Esophagus muscularis mucosa (tissue), 4 donors: Measurements from ENCODE around the gene TRIB2. TPM values are rescaled to one million over a fixed set of nuclear protein-coding genes. Genes with fewer than 3 reads are reported as not detected.
A peak's percentile ranks its signal among the peaks of the same experiment; 100 is the strongest.

ENCODE experiments used
- DNase-seq: peaks from one replicate; pipeline ENCODE4 v3.0.0-alpha.2; 2017; ENCODE audit errors: extremely low spot score
- H3K27ac ChIP-seq, 4 donors: fragments of 200-600 bp; sonication (generic); replicated peaks in 1 of 4; 1 replicate in 3 of 4; 2 replicates in 1 of 4; pipeline ENCODE4 v1.5.1; 2016 to 2019; ENCODE audit warnings: mild to moderate bottlenecking in 1 of 4
- H3K27me3 ChIP-seq, 4 donors: fragments of 200-600 bp; sonication (generic); one replicate each; pipeline versions ENCODE4 v1.5.1 to v1.6.0; 2016 to 2019
- H3K36me3 ChIP-seq, 4 donors: fragments of 200-600 bp; sonication (generic); one replicate each; pipeline ENCODE4 v1.5.1; 2016 to 2019
- H3K4me1 ChIP-seq, 4 donors: fragments of 200-600 bp; sonication (generic); one replicate each; pipeline ENCODE4 v1.5.1; 2016 to 2019
- H3K4me3 ChIP-seq, 4 donors: fragments of 200-600 bp; sonication (generic); 1 replicate in 2 of 4; 2 replicates in 2 of 4; pipeline ENCODE4 v1.5.1; 2016 to 2019; ENCODE audit warnings: mild to moderate bottlenecking in 4 of 4, moderate library complexity in 1 of 4
- H3K9me3 ChIP-seq, 4 donors: fragments of 200-600 bp; sonication (generic); 1 replicate in 3 of 4; 2 replicates in 1 of 4; pipeline ENCODE4 v1.5.1; 2016 to 2019
- EP300 ChIP-seq: sonication (generic); formaldehyde crosslinking; IDR thresholded peaks from one replicate; pipeline ENCODE4 v1.6.1; 2017; ENCODE audit warnings: antibody characterized with exemption
- POLR2A ChIP-seq: fragments of 450-650 bp; IDR thresholded peaks from one replicate; pipeline ENCODE4 v1.6.1; 2017; ENCODE audit warnings: antibody characterized with exemption, moderate library complexity, mild to moderate bottlenecking, low read depth
- POLR2AphosphoS5 ChIP-seq, 2 donors: sonication (generic); formaldehyde crosslinking; IDR thresholded peaks; one replicate each; pipeline ENCODE4 v1.6.1; 2017; ENCODE audit warnings: antibody characterized with exemption in 2 of 2
- WGBS: methylation state at CpG from one replicate; pipeline ENCODE4 v1.1.5; 2018; 5-methylcytosine and 5-hydroxymethylcytosine counted together
- intact Hi-C: fragments of 100-400 bp; cut with DNase I; formaldehyde crosslinking; loops from one replicate; pipeline ENCODE4 v1.15.1; 2023
- total RNA-seq, 4 donors: library from RNA; depleted of rRNA; stranded (reverse); fragments of >200 nt; gene quantifications; one replicate each; pipeline versions ENCODE4 v1.1.0 to v1.2.1, GENCODE V29; 2016
- TF ChIP-seq, protein P1 (sequence below), 3 experiments: fragments of 200-600 bp in 2 of 3; fragments of 450-650 bp in 1 of 3; sonication (generic) in 2 of 3; IDR thresholded peaks; one replicate each; pipeline ENCODE4 v1.5.1; 2017 to 2019; ENCODE audit warnings: antibody characterized with exemption in 3 of 3, mild to moderate bottlenecking in 2 of 3, moderate library complexity in 1 of 3

Gene TRIB2
- total RNA-seq, 4 donors from 2014 or later, result 31.5 to 52.3 (median 39.2) TPM

DNA sequence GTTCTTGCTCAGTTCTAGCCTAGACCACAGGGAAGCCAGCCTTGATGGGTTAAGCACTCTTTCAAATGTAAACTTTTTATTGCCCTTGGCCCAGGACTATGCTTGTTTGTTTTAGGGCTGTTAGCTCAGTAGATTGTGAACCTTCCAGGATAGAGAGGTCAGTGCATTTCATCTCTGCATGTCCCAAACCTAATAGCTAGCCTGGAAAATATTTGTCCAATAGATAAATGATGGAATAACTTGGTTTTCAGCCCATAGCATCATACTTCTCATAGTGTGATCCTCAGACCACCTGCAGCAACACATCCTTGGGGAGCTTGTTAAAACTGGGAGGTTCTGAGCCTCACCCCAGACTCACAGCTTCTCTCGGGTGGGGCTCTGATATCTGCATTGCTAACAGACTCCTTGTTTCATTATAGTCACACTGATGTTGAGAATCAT lies 59.8 kb downstream of the TRIB2 start:
- Histone ChIP-seq H3K4me3 (no peak overlapping the region), H3K4me1 (no peaks in the 10 kb centered on the region), H3K27ac (no peak overlapping the region), H3K36me3 (no peaks in the 10 kb centered on the region), H3K27me3 (no peaks in the 10 kb centered on the region), H3K9me3 (peaks cover 0 to 11% (median 4%) of the 10 kb centered on the region in 4 donors)
- intact Hi-C loops, result no loop called here
- 78% methylated on average over 1 of the region's 1 CpG for WGBS
- DNase-seq, result peak; percentile 79
- TF ChIP-seq POLR2A (no peak), EP300 (no peak), POLR2AphosphoS5 (IDR thresholded peaks at IDR 0.05) (no peak)
- TF ChIP-seq, protein P1, sequence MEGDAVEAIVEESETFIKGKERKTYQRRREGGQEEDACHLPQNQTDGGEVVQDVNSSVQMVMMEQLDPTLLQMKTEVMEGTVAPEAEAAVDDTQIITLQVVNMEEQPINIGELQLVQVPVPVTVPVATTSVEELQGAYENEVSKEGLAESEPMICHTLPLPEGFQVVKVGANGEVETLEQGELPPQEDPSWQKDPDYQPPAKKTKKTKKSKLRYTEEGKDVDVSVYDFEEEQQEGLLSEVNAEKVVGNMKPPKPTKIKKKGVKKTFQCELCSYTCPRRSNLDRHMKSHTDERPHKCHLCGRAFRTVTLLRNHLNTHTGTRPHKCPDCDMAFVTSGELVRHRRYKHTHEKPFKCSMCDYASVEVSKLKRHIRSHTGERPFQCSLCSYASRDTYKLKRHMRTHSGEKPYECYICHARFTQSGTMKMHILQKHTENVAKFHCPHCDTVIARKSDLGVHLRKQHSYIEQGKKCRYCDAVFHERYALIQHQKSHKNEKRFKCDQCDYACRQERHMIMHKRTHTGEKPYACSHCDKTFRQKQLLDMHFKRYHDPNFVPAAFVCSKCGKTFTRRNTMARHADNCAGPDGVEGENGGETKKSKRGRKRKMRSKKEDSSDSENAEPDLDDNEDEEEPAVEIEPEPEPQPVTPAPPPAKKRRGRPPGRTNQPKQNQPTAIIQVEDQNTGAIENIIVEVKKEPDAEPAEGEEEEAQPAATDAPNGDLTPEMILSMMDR (IDR thresholded peaks at IDR 0.05), result no peak

DNA sequence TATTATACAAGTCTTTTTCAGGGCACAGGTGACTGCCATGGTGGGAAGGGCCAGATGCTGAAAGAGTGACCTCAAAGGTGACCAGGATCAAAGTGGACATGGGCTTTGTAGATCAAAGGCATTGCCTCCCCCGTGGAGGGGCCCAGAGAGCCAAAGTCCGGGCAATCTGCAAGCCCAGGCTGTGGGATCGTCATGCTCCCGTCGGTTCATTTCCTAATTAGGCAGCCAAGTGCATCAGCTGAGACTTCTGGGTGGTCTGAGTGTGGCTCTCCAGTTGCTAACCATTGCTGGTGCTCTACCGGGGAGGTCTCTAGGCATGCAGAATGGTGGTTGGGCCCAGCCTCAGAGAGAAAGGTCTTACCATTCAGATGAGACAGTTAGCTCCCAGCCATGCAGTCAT lies 61.6 kb downstream of the TRIB2 start:
- peak; percentile 79 for DNase-seq
- H3K9me3 ChIP-seq, result peaks cover 0 to 11% (median 4%) of the 10 kb centered on the region in 4 donors
- 94% methylated on average over 6 of the region's 6 CpGs for WGBS

DNA sequence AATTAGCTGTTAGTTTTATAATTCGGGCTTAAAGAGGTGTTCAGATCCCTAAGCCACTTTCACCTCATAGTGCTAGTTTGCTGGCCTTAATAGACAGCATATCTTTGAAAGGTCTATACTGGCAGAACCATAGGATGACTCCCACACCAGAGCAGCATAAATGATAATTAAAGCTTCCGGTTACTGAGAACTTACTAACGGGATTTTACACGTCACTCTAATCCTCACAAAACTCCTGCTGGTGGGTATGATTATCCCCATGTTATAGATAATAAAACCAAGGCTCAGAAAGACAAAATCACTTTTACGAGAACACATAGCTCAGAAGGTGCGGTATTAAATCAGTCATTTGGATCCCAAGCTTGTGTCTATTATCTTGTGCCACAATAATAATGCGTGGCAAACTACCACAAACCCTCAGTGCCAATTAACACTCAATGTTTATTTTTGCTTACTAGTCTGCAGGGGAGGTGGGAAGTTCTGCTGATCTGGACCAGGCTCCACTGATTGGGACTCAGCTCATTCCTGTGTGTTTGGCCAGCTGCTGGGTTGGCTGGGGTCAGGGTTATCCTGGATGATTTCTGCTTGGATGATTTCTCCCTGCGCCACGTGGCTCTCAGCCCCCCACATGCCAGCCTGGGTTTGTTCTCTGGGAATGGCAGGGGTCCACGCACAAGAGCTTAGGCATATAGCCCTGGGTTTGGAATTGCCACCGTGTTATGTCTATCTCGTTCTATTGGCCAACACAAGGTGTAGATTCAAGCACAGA lies 62.3 kb downstream of the TRIB2 start:
- WGBS, result 90% methylated on average over 9 of the region's 12 CpGs
- intact Hi-C loops, result no loop called here
- Histone ChIP-seq H3K4me3 (no peak overlapping the region), H3K27me3 (peaks cover 0 to 2% (median 0%) of the 10 kb centered on the region in 4 donors), H3K36me3 (no peaks in the 10 kb centered on the region), H3K9me3 (peaks cover 0 to 11% (median 4%) of the 10 kb centered on the region in 4 donors), H3K27ac (no peak overlapping the region), H3K4me1 (no peaks in the 10 kb centered on the region)
- peak; percentile 77 for DNase-seq
- TF ChIP-seq EP300, result no peak
- TF ChIP-seq POLR2A, result no peak
- TF ChIP-seq POLR2AphosphoS5 (IDR thresholded peaks at IDR 0.05), result no peak
- TF ChIP-seq, protein P1 (IDR thresholded peaks at IDR 0.05), result no peak

More for the DNA sequence above, 61.6 kb downstream of the TRIB2 start:
- Histone ChIP-seq H3K36me3 (no peaks in the 10 kb centered on the region), H3K27me3 (peaks cover 0 to 2% (median 0%) of the 10 kb centered on the region in 4 donors), H3K4me3 (no peak overlapping the region), H3K27ac (no peak overlapping the region), H3K4me1 (no peaks in the 10 kb centered on the region)
- intact Hi-C loops, result no loop called here
- TF ChIP-seq, protein P1 (IDR thresholded peaks at IDR 0.05), result no peak
- TF ChIP-seq EP300, result no peak
- TF ChIP-seq POLR2A, result no peak
- TF ChIP-seq POLR2AphosphoS5 (IDR thresholded peaks at IDR 0.05), result no peak

DNA sequence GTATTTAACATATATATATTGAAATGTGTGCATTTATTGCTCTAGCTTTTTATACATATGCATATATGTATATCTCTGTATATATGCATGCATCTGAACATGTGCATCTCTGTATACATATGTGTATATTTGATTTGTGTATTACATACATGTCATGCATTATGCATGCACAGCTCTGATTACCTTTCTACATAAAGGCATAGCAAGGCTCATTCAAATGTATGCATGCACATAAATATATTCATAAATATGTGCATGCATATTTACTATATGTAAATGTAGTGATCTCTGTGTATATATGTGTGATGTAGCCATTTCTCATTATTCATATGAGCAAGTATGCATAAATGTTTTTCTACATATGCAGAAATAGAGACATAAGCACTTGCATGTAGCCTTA lies 64.6 kb downstream of the TRIB2 start:
- intact Hi-C loops, result no loop called here
- no peaks in the 10 kb centered on the region for H3K36me3 ChIP-seq
- no peak overlapping the region for H3K27ac ChIP-seq
- peaks cover 0 to 2% (median 0%) of the 10 kb centered on the region in 4 donors for H3K27me3 ChIP-seq
- H3K4me1 ChIP-seq, result no peaks in the 10 kb centered on the region
- DNase-seq, result no peak
- no peak overlapping the region for H3K4me3 ChIP-seq
- TF ChIP-seq POLR2A (no peak), EP300 (no peak), POLR2AphosphoS5 (IDR thresholded peaks at IDR 0.05) (no peak)
- TF ChIP-seq, protein P1 (IDR thresholded peaks at IDR 0.05), result no peak
- H3K9me3 ChIP-seq, result no peaks in the 10 kb centered on the region
